GM12878 (cell line): ENCODE measurements around the gene ZNF436. TPM values are rescaled to one million over a fixed set of nuclear protein-coding genes. Genes with fewer than 3 reads are reported as not detected.
A peak's percentile ranks its signal among the peaks of the same experiment; 100 is the strongest.

Experiments
- ATAC-seq: fragments of 200-7000 bp; cut with Tn5 transposase; 3 replicates; pipeline ENCODE4 v1.9.1; 2020; ENCODE audit warnings: mild to moderate bottlenecking, moderate library complexity
- BruUV-seq: library from RNA; stranded (reverse); fragments of 400-500 nt; replicated peaks from 2 replicates; lab custom pipeline; 2021; lab: Mats Ljungman, UMichigan
- CTCF ChIA-PET: fragments of 300-600 bp; sonication (Branson Sonifier 250); formaldehyde crosslinking; extraction: SDS; loops from one replicate; lab custom pipeline; 2021; ENCODE audit warnings: inconsistent platforms; lab: Yijun Ruan, JAX
- POLR2A ChIA-PET: fragments of 350-600 bp; formaldehyde crosslinking; extraction: SDS; loops from one replicate; lab custom pipeline; 2021; ENCODE audit warnings: inconsistent platforms; lab: Charles Lee
- RAD21 ChIA-PET: fragments of 300-600 bp; sonication (Branson Sonifier 250); formaldehyde crosslinking; loops from one replicate; lab custom pipeline; 2023; ENCODE audit warnings: antibody characterized with exemption; ENCODE audit not compliant: unreplicated experiment; lab: Charles Lee
- SMC1A ChIA-PET: fragments of 300-600 bp; sonication (Branson Sonifier 250); formaldehyde crosslinking; loops from one replicate; lab custom pipeline; 2023; ENCODE audit not compliant: unreplicated experiment, uncharacterized antibody; lab: Charles Lee
- DNase-seq: peaks from one replicate; pipeline ENCODE4 v3.0.0-alpha.2; 2011; ENCODE audit warnings: low read depth, low spot score
- FAIRE-seq: peaks from 3 replicates; lab custom pipeline; 2011; peaks lifted over from hg19 to GRCh38; lab: Jason Lieb, UNC
- H2AFZ ChIP-seq: 2 replicates; pipeline ENCODE4 v1.6.0; 2011; ENCODE audit warnings: low read depth, low read length, control low read depth; ENCODE audit not compliant: control insufficient read depth
- H3K27ac ChIP-seq: 2 replicates; pipeline ENCODE4 v1.5.1; 2011; ENCODE audit warnings: control low read depth; ENCODE audit not compliant: control insufficient read depth, insufficient read depth
- H3K27me3 ChIP-seq, 2 experiments: replicated peaks in 1 of 2; 2 replicates each; pipeline versions ENCODE4 v1.6.0 to v1.6.1; 2011; ENCODE audit warnings: low read length in 1 of 2; ENCODE audit not compliant: control insufficient read depth in 2 of 2, insufficient read depth in 2 of 2
- H3K36me3 ChIP-seq, 2 experiments: 2 replicates each; pipeline ENCODE4 v1.5.1; 2011; ENCODE audit warnings: low read length in 1 of 2; ENCODE audit not compliant: control insufficient read depth in 2 of 2, insufficient read depth in 2 of 2
- H3K4me1 ChIP-seq: 2 replicates; pipeline ENCODE4 v1.6.1; 2011; ENCODE audit warnings: mild to moderate bottlenecking, low read length, moderate library complexity, mixed read lengths; ENCODE audit not compliant: control insufficient read depth, insufficient read depth
- H3K4me2 ChIP-seq: 2 replicates; pipeline ENCODE4 v1.6.0; 2011; ENCODE audit warnings: control low read depth; ENCODE audit not compliant: control insufficient read depth, insufficient read depth
- H3K4me3 ChIP-seq: fragments of 200-600 bp; sonication (generic); 2 replicates; pipeline ENCODE4 v1.5.1; 2016
- H3K79me2 ChIP-seq: 2 replicates; pipeline ENCODE4 v1.6.0; 2011; ENCODE audit warnings: low read length; ENCODE audit not compliant: control insufficient read depth, insufficient read depth
- H3K9ac ChIP-seq: 2 replicates; pipeline ENCODE4 v1.8.0; 2011; ENCODE audit warnings: low read length, control low read depth, mixed read lengths; ENCODE audit not compliant: control insufficient read depth, insufficient read depth
- H3K9me3 ChIP-seq: replicated peaks from 3 replicates; pipeline ENCODE4 v1.5.1; 2011; ENCODE audit warnings: mild to moderate bottlenecking, low read length; ENCODE audit not compliant: control insufficient read depth, insufficient read depth
- H4K20me1 ChIP-seq: 2 replicates; pipeline ENCODE4 v1.6.0; 2011; ENCODE audit not compliant: control insufficient read depth, insufficient read depth
- IKZF1 ChIP-seq: fragments of 450-650 bp; conservative IDR thresholded peaks from 2 replicates; pipeline ENCODE4 v1.6.1; 2017; ENCODE audit warnings: antibody characterized with exemption, mild to moderate bottlenecking
- MYC ChIP-seq: IDR thresholded peaks from 2 replicates; pipeline ENCODE4 v1.6.1; 2011; ENCODE audit warnings: mild to moderate bottlenecking, low read length, moderate library complexity, inconsistent platforms; ENCODE audit not compliant: insufficient read depth, insufficient replicate concordance, insufficient read length, severe bottlenecking
- RAD21 ChIP-seq: IDR thresholded peaks from 2 replicates; pipeline ENCODE4 v1.6.1; 2011; ENCODE audit warnings: mild to moderate bottlenecking, low read depth, low read length, moderate library complexity; ENCODE audit not compliant: insufficient read depth
- SMARCA5 ChIP-seq: fragments of 450-650 bp; IDR thresholded peaks from 2 replicates; pipeline ENCODE4 v1.6.1; 2017; ENCODE audit warnings: mild to moderate bottlenecking
- SMC3 ChIP-seq: IDR thresholded peaks from 2 replicates; pipeline ENCODE4 v1.6.1; 2011; ENCODE audit warnings: low read length, improper control_type of control experiment, borderline replicate concordance
- SP1 ChIP-seq: IDR thresholded peaks from one replicate; pipeline ENCODE4 v1.6.1; 2011; ENCODE audit warnings: low read depth, low read length
- TCF12 ChIP-seq: IDR thresholded peaks from 2 replicates; pipeline ENCODE4 v1.6.1; 2011; ENCODE audit warnings: low read depth, mild to moderate bottlenecking, low read length
- YY1 ChIP-seq: IDR thresholded peaks from 2 replicates; pipeline ENCODE4 v1.6.1; 2011; ENCODE audit warnings: low read depth, mild to moderate bottlenecking, low read length
- ZNF24 ChIP-seq: fragments of 450-650 bp; IDR thresholded peaks from 2 replicates; pipeline ENCODE4 v1.6.1; 2017; ENCODE audit warnings: antibody characterized with exemption, mild to moderate bottlenecking
- WGBS: methylation state at CpG from one replicate; pipeline ENCODE4 v1.1.6; 2016; ENCODE audit warnings: low lambda C conversion rate; ENCODE audit not compliant: insufficient replicate concordance, insufficient coverage; ENCODE audit errors: missing lambda C conversion rate; 5-methylcytosine and 5-hydroxymethylcytosine counted together
- in situ Hi-C: fragments of 300-500 bp; cut with MboI; formaldehyde crosslinking; loops from 9 replicates; pipeline ENCODE4 v1.14.3; 2018; ENCODE audit warnings: mixed read lengths
- intact Hi-C: fragments of 100-400 bp; cut with micrococcal nuclease; formaldehyde crosslinking; loops from one replicate; pipeline ENCODE4 v1.14.2; 2022; ENCODE audit not compliant: unreplicated experiment
- polyA plus RNA-seq, 11 experiments: library from polyadenylated mRNA; depleted of rRNA in 4 of 11; unstranded in 6 of 11; stranded (reverse) in 5 of 11; fragments of >200 nt; fragmentation: Nextera tagmentation in 4 of 11; fragmentation: Illumina TruSeq in 1 of 11; extraction: Ambion mirVana in 4 of 11; extraction: Trizol in 1 of 11; gene quantifications; 1 replicate in 1 of 11; 2 replicates in 10 of 11; pipeline versions ENCODE4 v1.2.1 to v1.2.3, GENCODE V29; 2011 to 2016; ENCODE audit warnings: inconsistent platforms in 2 of 11, missing spikeins in 2 of 11, low read depth in 1 of 11
- total RNA-seq, 4 experiments: library from RNA; depleted of rRNA in 3 of 4; stranded (reverse); fragments of >200 nt in 3 of 4; fragmentation: Illumina TruSeq in 1 of 4; extraction: Trizol in 1 of 4; gene quantifications; 2 replicates each; pipeline versions ENCODE4 v1.2.1 to v1.2.3, GENCODE V29; 2013 to 2021
- TF ChIP-seq, protein P1 (sequence below): fragments of 450-650 bp; formaldehyde crosslinking; IDR thresholded peaks from 2 replicates; pipeline ENCODE4 v1.5.0; 2022; ENCODE audit warnings: mild to moderate bottlenecking, missing genetic modification characterization
- TF ChIP-seq, protein P2 (sequence below), 3 experiments: IDR thresholded peaks in 2 of 3; conservative IDR thresholded peaks in 1 of 3; 2 replicates each; pipeline ENCODE4 v1.5.1; 2011; ENCODE audit warnings: low read depth in 3 of 3, low read length in 3 of 3, mild to moderate bottlenecking in 3 of 3, control low read depth in 2 of 3, moderate library complexity in 2 of 3, inconsistent platforms in 1 of 3, mixed read lengths in 1 of 3; ENCODE audit not compliant: control insufficient read depth in 2 of 3, insufficient read depth in 1 of 3; ENCODE audit errors: extremely low read depth in 1 of 3

The ZNF436 gene
- total and polyA plus RNA-seq, 10 of the 15 experiments (the other 5 are each of a cell fraction or from before 2014, with no cell fraction given), result 0.85 to 4.7 (median 3.0) TPM

GRCh38 chr1:23403735-23404486, 34.3 kb upstream of the ZNF436 start:
- intact Hi-C loops, result loop anchor here (5.0 kb wide), 4 partner anchors 62 to 427 kb away; partner anchors contain the start of genes HNRNPR and HTR1D
- no peaks in the 10 kb centered on the region for H3K36me3 ChIP-seq
- H3K4me1 ChIP-seq, result 0 out of 2 replicates have a peak, but pooled peaks cover 5% of the 10 kb centered on the region
- peak overlapping the region; percentile 72 for H2AFZ ChIP-seq
- no TSS peak for BruUV-seq
- peaks cover 1 to 3% of the 10 kb centered on the region in 2 experiments; a peak in 2 of 4 replicates for H3K27me3 ChIP-seq
- H4K20me1 ChIP-seq, result no peaks in the 10 kb centered on the region
- H3K9ac ChIP-seq, result no peak overlapping the region
- no peaks in the 10 kb centered on the region for H3K9me3 ChIP-seq
- 11% methylated on average over 19 of the region's 19 CpGs for WGBS
- DNase-seq (peak; percentile 16), ATAC-seq (peak; percentile 98)
- ChIA-PET POLR2A (no interaction called here), CTCF (interaction anchor here (0.6 to 3.1 kb wide), 28 partner anchors 8 to 983 kb away, joined by 3 to 17 read pairs (median 4); no protein-coding TSS in a partner anchor)
- H3K4me2 ChIP-seq, result peak overlapping the region; percentile 68
- H3K79me2 ChIP-seq, result no peaks in the 10 kb centered on the region
- no peak overlapping the region for H3K4me3 ChIP-seq
- H3K27ac ChIP-seq, result no peak overlapping the region
- TF ChIP-seq IKZF1, result 0 out of 2 replicates have a peak, but pooled peaks have one; percentile 22
- TF ChIP-seq, protein P1, sequence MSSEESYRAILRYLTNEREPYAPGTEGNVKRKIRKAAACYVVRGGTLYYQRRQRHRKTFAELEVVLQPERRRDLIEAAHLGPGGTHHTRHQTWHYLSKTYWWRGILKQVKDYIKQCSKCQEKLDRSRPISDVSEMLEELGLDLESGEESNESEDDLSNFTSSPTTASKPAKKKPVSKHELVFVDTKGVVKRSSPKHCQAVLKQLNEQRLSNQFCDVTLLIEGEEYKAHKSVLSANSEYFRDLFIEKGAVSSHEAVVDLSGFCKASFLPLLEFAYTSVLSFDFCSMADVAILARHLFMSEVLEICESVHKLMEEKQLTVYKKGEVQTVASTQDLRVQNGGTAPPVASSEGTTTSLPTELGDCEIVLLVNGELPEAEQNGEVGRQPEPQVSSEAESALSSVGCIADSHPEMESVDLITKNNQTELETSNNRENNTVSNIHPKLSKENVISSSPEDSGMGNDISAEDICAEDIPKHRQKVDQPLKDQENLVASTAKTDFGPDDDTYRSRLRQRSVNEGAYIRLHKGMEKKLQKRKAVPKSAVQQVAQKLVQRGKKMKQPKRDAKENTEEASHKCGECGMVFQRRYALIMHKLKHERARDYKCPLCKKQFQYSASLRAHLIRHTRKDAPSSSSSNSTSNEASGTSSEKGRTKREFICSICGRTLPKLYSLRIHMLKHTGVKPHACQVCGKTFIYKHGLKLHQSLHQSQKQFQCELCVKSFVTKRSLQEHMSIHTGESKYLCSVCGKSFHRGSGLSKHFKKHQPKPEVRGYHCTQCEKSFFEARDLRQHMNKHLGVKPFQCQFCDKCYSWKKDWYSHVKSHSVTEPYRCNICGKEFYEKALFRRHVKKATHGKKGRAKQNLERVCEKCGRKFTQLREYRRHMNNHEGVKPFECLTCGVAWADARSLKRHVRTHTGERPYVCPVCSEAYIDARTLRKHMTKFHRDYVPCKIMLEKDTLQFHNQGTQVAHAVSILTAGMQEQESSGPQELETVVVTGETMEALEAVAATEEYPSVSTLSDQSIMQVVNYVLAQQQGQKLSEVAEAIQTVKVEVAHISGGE, result no peak
- 0 out of 2 replicates have a peak, but pooled peaks have one; percentile 39 for TF ChIP-seq TCF12
- TF ChIP-seq RAD21, result peak; percentile 89
- TF ChIP-seq ZNF24, result no peak
- TF ChIP-seq YY1, result peak; percentile 75
- TF ChIP-seq SMC3, result peak; percentile 86
- no peak for TF ChIP-seq SP1
- TF ChIP-seq MYC, result no peak
- TF ChIP-seq, protein P2, sequence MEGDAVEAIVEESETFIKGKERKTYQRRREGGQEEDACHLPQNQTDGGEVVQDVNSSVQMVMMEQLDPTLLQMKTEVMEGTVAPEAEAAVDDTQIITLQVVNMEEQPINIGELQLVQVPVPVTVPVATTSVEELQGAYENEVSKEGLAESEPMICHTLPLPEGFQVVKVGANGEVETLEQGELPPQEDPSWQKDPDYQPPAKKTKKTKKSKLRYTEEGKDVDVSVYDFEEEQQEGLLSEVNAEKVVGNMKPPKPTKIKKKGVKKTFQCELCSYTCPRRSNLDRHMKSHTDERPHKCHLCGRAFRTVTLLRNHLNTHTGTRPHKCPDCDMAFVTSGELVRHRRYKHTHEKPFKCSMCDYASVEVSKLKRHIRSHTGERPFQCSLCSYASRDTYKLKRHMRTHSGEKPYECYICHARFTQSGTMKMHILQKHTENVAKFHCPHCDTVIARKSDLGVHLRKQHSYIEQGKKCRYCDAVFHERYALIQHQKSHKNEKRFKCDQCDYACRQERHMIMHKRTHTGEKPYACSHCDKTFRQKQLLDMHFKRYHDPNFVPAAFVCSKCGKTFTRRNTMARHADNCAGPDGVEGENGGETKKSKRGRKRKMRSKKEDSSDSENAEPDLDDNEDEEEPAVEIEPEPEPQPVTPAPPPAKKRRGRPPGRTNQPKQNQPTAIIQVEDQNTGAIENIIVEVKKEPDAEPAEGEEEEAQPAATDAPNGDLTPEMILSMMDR (IDR thresholded peaks at IDR 0.05 in 2 of 3, conservative IDR thresholded peaks at IDR 0.05 in 1 of 3; ENCODE audit: control insufficient read depth in 2 of 3, extremely low read depth in 1 of 3, insufficient read depth in 1 of 3, low read depth in 3 of 3, low read length in 3 of 3), result peak; percentile 94 to 99 (median 95); a peak in 5 of 6 replicates
- peak; percentile 62; the same call in 1 of the 2 replicates for TF ChIP-seq SMARCA5
- TF ChIP-seq, all 136 proteins: peak for 7
- ChIA-PET RAD21 (interaction anchor here (0.9 to 1.3 kb wide), 4 partner anchors 35 to 219 kb away, joined by 3 to 4 read pairs (median 4); no protein-coding TSS in a partner anchor), SMC1A (interaction anchor here (0.6 to 2.7 kb wide), 13 partner anchors 9 to 356 kb away, joined by 3 to 11 read pairs (median 3); no protein-coding TSS in a partner anchor)
- peak; percentile 91 for FAIRE-seq
- in situ Hi-C loops, result no loop called here
